ENCODE data around the gene SP3.

Gene SP3

DNA sequence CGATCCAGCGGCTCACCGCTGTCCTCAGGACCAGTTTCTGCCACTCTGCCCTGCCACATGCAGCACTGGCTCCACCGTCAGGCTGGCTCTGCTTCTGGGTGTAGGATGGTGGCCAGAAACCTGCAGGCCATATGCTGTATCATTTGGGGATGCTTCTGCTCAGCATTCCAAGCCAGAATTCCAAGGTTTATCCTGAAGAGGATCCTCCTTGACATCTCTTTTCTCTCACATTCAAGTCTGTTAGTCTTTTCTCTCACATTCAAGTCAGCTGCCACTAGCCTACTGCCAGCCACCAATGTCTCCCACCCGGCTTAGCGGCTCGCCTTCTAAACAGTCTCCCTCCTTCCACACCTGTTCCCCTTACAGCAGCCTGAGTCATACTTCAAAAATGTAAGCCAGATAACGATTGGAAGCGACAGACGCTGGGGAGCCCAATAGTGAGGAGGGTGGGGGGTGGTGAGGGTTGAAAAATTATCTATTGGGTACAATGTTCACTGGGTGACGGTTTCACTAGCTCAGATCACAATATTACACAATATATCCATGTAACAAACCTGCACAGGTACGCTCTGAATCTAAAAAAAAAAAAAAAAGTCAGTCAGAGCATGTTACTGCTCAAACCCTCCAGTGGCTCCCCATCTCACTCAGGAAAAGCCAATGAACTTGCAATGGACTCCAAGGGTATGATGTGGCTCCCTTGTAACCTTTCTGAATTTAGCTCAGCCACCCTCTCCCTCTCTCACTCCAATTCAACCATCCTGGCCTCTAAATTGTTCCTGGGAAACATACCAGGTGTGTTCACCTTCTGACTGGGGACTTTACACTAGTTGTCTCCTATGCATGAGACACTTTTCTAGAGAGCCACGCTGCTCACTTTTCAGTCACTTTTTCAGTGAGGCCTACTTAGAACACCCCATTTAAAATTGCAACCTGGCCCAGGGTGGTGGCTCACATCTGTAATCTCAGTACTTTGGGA is 38.8 kb upstream of the SP3 start:
- peaks cover 6% of the 10 kb centered on the region for H3K4me1 Mint-ChIP-seq
- peaks cover 6% of the 10 kb centered on the region for H3K27me3 Mint-ChIP-seq
- no peak overlapping the region for H3K27ac Mint-ChIP-seq
- H3K9me3 Mint-ChIP-seq: no peaks in the 10 kb centered on the region
- no peak for DNase-seq
- ATAC-seq: no peak
- H3K4me3 Mint-ChIP-seq: no peak overlapping the region
- H3K36me3 Mint-ChIP-seq (ENCODE audit: low read depth): no peaks in the 10 kb centered on the region

DNA sequence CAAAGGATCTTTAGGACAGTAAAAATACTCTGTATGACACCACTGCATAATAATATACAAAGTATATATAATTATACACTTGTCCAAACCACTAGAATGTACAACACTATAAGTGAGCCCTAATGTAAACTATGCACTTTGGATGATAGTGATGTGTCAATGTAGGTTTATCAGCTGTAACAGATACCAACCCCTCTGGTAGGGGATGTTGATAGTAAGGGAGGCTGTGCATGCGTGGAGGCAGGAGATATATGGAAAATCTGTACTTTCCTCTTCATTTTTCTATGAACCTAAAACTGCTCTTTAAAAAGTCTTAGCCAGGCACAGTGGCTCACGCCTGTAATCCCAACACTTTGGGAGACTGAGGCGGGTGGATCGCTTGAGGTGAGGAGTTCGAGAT is 37.5 kb upstream of the SP3 start:
- Mint-ChIP-seq H3K9me3 (no peaks in the 10 kb centered on the region), H3K27me3 (peaks cover 8% of the 10 kb centered on the region), H3K36me3 (ENCODE audit: low read depth) (no peaks in the 10 kb centered on the region), H3K27ac (no peak overlapping the region), H3K4me1 (peaks cover 8% of the 10 kb centered on the region), H3K4me3 (no peak overlapping the region)
- DNase-seq: no peak
- no peak for ATAC-seq

DNA sequence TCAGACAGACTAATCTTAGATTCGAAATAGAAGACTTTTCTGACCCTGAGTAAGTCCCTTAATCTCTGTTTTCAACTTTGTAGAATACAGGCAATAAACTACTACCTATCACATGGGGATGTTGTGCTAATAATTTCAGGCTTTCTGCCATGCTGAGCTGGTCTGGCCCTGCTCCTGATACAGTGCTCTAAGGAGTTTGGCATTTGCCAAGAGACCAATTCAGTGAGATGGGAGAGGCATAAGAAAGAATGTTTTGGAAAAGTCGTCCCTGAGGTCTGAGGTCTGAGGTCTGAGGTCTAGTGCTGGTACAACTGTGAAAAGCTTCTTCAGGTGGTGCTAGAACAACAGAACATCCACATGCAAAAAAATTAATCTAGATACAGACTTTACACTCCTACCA is 35.9 kb upstream of the SP3 start:
- Mint-ChIP-seq H3K36me3 (ENCODE audit: low read depth) (no peaks in the 10 kb centered on the region), H3K27me3 (peaks cover 4% of the 10 kb centered on the region), H3K4me1 (peaks cover 8% of the 10 kb centered on the region), H3K9me3 (no peaks in the 10 kb centered on the region), H3K27ac (no peak overlapping the region), H3K4me3 (no peak overlapping the region)
- ATAC-seq (no peak), DNase-seq (no peak)

DNA sequence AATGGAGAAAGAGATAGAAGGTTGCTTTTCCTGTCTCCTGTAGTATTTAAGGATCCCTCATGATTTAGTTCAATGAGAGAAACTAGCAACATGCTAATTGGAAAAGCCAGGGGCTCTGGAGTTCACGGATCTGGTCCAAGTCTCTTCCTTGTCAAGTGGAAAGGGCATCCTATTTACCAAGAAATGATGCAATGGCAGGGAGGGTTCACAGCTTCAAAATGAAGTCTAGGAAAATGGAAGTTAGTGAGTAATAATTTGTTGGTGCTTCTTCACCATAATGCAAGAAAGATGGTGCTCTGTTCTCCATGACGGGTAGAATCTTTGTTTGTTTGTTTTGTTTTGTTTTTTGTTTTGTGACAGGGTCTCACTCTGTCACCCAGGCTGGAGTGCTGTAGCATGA is 34.6 kb upstream of the SP3 start:
- peaks cover 3% of the 10 kb centered on the region for H3K27me3 Mint-ChIP-seq
- ATAC-seq (no peak), DNase-seq (no peak)
- no peaks in the 10 kb centered on the region for H3K36me3 Mint-ChIP-seq (ENCODE audit: low read depth)
- H3K27ac Mint-ChIP-seq: no peak overlapping the region
- no peaks in the 10 kb centered on the region for H3K9me3 Mint-ChIP-seq
- peaks cover 2% of the 10 kb centered on the region for H3K4me1 Mint-ChIP-seq
- no peak overlapping the region for H3K4me3 Mint-ChIP-seq

DNA sequence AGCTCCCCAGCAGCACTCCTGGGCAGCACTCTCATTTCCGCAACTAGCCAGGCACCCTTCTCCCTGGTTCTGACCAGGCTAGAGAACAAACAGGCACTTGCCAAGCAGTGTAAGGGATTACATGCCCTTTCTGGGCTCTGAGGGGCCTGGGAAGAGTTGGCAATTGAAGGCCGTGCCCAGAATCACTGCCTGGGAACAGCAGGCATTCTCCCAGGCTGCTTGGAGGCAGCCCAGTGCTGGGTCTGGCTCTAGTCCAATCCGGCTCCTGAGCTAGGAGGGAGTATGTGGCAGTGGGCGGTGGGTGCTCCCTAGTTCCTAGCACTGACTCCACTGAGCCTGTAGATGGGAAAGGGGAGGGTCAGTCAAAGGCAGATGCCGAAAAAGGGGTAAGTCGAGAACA is 34.1 kb upstream of the SP3 start:
- peaks cover 3% of the 10 kb centered on the region for H3K27me3 Mint-ChIP-seq
- no peak for ATAC-seq

DNA sequence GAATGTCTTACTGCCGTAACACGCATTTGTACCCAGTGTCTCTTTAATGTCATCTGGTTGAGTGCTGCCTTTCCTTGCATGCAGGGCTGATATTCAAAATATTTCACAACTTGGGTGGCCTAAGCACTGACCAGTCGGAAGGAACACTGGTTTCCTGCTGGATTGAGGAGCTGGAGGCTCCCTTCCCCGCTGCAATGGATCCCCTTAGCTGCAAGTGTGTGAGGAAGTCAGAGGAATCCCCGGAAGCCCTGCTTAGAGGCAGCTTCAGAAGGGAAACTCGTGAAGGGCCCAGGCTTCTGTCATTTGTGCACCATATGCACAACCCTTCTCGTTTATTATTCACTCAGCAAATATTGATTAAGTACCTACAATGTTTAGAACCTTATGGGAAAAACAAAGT is 33.2 kb upstream of the SP3 start:
- ATAC-seq (no peak), DNase-seq (no peak)
- Mint-ChIP-seq H3K4me3 (no peak overlapping the region), H3K36me3 (ENCODE audit: low read depth) (no peaks in the 10 kb centered on the region), H3K27ac (no peak overlapping the region), H3K9me3 (no peaks in the 10 kb centered on the region), H3K4me1 (peaks cover 2% of the 10 kb centered on the region), H3K27me3 (peaks cover 4% of the 10 kb centered on the region)

More for the DNA sequence above, 34.1 kb upstream of the SP3 start:
- Mint-ChIP-seq H3K4me1 (peaks cover 2% of the 10 kb centered on the region), H3K9me3 (no peaks in the 10 kb centered on the region), H3K36me3 (ENCODE audit: low read depth) (no peaks in the 10 kb centered on the region), H3K4me3 (no peak overlapping the region), H3K27ac (no peak overlapping the region)
- DNase-seq: no peak

DNA sequence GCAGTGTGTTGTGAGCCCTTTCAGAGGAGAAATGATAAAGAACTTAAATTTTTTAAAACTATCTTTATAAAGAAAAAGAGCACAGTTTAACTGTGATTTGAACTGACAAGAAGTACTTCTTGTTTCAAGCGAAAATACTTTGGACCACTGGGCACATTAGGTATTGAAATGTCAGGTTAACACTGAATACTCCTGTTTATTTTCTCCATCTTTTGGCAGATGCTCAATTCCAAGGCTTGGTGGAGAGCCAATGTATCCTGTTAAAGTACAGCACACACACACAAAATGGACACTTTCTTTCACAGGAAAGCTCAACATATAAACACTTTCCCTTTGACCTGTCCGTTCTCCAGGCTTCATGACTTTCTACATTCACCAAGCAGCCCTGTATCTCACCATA is 32.6 kb upstream of the SP3 start:
- ATAC-seq: no peak
- Mint-ChIP-seq H3K4me3 (no peak overlapping the region), H3K4me1 (peaks cover 2% of the 10 kb centered on the region), H3K27ac (no peak overlapping the region), H3K9me3 (no peaks in the 10 kb centered on the region), H3K36me3 (ENCODE audit: low read depth) (no peaks in the 10 kb centered on the region), H3K27me3 (peaks cover 4% of the 10 kb centered on the region)
- no peak for DNase-seq

DNA sequence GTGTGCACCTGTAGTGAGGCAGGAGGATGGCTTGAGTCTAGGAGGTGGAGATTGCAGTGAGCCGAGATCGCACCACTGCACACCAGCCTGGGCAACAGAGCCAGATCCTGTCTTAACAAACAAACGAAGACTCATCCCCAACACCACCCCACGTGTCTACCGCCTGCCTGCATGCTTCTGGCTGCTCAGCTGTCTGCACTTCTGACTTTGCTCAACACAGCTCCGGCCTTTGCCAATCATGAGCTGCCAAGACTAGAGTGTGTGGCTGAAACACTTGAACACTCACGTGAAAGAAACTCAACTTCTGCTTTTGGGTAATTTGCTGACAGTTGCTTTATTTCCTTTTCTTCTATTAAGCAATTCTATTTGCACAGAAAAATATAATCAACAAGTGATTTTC is 32.1 kb upstream of the SP3 start:
- H3K9me3 Mint-ChIP-seq: no peaks in the 10 kb centered on the region
- no peak overlapping the region for H3K4me3 Mint-ChIP-seq
- no peak for DNase-seq
- H3K27me3 Mint-ChIP-seq: peaks cover 3% of the 10 kb centered on the region
- no peaks in the 10 kb centered on the region for H3K36me3 Mint-ChIP-seq (ENCODE audit: low read depth)
- H3K4me1 Mint-ChIP-seq: peaks cover 2% of the 10 kb centered on the region
- peak; percentile 66 for ATAC-seq
- H3K27ac Mint-ChIP-seq: no peak overlapping the region

DNA sequence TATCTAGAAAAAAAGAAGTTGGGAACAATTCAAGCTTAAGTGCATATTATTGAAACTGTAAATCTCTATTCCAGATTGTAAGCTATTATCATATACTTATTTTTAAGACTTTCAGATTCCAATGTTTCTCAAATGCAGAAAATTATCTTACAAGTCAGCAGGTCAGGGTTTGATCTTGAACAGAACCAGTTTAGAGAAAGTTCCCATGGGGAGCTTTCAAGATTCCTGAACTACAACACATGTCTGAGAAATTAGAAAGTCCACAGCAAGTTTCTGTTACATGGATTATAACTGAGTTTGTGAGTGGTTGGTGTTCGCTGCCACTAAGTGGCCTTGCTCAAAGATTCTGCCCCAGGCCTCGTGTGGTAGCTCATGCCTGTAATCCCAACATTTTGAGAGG is 31.6 kb upstream of the SP3 start:
- DNase-seq: no peak
- H3K36me3 Mint-ChIP-seq (ENCODE audit: low read depth): no peaks in the 10 kb centered on the region
- H3K27me3 Mint-ChIP-seq: peaks cover 3% of the 10 kb centered on the region
- no peak overlapping the region for H3K4me3 Mint-ChIP-seq
- no peaks in the 10 kb centered on the region for H3K9me3 Mint-ChIP-seq
- ATAC-seq: no peak
- H3K4me1 Mint-ChIP-seq: peaks cover 2% of the 10 kb centered on the region
- H3K27ac Mint-ChIP-seq: no peak overlapping the region

DNA sequence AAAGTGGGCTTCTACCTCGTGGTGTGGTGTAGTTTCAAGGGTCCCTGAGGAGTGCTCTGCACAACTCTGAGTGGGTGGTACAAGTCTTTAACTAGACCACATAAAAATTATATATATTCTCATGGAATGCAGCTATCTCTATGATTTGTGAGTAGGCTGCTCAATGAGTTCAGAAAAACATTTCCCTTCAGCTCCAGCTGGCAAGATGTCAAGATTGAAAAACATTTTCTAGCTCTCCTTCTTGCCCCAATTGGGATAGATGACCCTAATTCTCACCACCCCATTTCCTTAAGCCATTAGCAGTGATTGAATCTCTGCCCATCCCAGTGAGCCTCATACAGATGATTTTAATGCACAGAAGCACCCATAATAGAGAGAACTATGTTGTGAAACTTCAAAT is 28.3 kb upstream of the SP3 start:
- H3K27me3 Mint-ChIP-seq: peaks cover 1% of the 10 kb centered on the region

DNA sequence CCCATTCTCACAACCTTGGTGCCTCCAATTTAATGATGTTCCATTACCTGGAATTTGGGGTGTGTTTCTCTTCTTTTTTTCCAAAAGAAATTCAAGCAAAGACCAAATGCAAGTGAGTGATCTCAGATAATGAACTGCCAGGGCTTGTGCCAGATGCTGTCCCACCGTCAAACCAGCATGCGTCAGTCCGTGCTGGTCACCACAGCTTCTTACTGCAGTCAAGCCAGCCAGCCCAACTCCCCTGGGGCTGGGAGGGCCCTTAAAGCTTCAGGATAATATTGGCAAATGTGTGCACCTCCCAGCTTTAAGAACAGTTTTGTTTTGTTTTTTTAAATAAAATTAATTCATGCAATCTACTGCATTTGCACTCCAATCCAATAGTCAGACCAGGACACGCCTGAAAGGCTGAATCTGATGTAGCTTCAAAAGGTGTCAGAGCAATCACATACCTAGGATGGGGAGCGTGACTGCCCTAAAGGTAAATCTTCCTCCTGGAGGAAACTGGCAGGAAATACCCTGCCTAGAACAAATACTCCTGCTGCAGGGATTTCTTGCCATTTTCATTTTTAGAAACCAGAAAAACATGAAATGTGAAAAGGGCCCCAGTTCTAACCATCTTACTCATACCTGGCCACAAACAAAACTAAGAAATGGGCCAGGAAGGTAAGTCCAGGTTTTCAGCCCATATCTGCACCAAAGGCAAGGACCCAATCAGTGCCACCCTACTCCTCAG is 26.8 kb upstream of the SP3 start:
- ATAC-seq: no peak
- H3K4me3 Mint-ChIP-seq: no peak overlapping the region
- DNase-seq: no peak
- H3K27ac Mint-ChIP-seq: no peak overlapping the region
- no peaks in the 10 kb centered on the region for H3K36me3 Mint-ChIP-seq (ENCODE audit: low read depth)
- no peaks in the 10 kb centered on the region for H3K9me3 Mint-ChIP-seq
- H3K4me1 Mint-ChIP-seq: no peaks in the 10 kb centered on the region
- peaks cover 1% of the 10 kb centered on the region for H3K27me3 Mint-ChIP-seq

More for the DNA sequence above, 28.3 kb upstream of the SP3 start:
- H3K4me3 Mint-ChIP-seq: no peak overlapping the region
- H3K9me3 Mint-ChIP-seq: no peaks in the 10 kb centered on the region
- peaks cover 2% of the 10 kb centered on the region for H3K4me1 Mint-ChIP-seq
- no peak overlapping the region for H3K27ac Mint-ChIP-seq
- no peaks in the 10 kb centered on the region for H3K36me3 Mint-ChIP-seq (ENCODE audit: low read depth)
- DNase-seq (no peak), ATAC-seq (no peak)

DNA sequence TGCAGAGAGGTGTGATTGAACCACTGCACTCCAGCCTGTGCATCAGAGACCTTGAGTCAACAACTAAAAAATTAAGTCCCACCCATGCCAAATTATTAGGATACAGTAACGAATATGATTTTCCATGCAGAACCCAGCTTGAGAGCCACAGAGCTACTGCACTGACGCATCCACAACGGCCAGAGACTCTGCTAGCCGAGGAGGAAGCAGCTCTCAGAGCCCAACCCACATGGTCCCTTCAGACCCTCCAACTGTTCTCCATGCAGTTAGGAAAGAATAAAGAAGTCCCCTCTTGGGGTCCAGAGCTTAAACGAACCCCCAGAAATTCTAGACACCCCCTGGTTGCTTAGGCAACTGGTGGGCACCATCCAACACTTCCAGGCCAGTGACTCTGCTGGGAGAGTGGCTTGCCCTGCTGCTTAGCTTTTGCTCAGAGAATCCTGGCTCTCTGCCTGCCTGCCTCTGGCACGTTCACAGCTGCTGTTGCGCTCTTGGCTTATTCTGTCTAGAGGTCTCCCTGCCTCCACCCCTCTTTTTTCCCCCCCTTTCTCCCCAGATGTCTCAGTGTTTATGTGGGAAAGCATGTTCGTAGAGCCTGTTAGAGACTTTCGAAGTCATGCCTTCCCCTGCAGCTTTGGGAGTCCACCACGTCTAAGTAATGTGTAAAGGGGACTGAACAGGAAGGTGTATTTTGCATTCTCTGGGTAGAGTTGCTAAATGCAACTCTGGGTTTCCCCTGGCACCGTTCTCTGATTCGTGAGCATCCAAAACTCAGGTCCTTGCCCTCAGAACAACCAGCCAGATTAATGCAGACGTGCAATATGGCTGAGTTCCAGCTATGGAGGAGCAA is 26.0 kb upstream of the SP3 start:
- ATAC-seq: no peak
- DNase-seq: no peak
- Mint-ChIP-seq H3K4me3 (no peak overlapping the region), H3K4me1 (no peaks in the 10 kb centered on the region), H3K9me3 (no peaks in the 10 kb centered on the region), H3K36me3 (ENCODE audit: low read depth) (no peaks in the 10 kb centered on the region), H3K27me3 (peaks cover 1% of the 10 kb centered on the region), H3K27ac (no peak overlapping the region)

DNA sequence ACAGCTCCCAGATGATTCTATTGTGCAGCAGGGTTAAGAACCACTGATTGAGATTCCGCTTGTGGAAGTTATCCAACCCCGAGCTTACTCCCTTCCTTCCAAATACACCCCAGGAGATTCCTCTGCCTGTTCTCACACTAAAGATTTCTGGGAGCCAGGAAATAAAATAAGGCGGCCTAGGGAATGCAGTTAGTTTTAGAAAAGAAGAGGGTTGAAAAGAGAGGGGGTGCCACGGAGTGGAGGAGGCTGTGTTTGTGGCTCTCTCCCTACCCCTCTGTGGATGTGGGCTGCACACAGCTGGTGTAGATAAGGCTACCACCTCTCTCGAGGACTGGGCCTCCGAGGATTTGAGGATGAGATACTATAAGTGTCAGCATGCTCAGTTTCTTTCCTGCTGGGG is 25.1 kb upstream of the SP3 start:
- no peak for ATAC-seq
- no peak for DNase-seq
- Mint-ChIP-seq H3K27ac (no peak overlapping the region), H3K4me1 (no peaks in the 10 kb centered on the region), H3K27me3 (peaks cover 1% of the 10 kb centered on the region), H3K4me3 (no peak overlapping the region), H3K36me3 (ENCODE audit: low read depth) (no peaks in the 10 kb centered on the region), H3K9me3 (no peaks in the 10 kb centered on the region)

DNA sequence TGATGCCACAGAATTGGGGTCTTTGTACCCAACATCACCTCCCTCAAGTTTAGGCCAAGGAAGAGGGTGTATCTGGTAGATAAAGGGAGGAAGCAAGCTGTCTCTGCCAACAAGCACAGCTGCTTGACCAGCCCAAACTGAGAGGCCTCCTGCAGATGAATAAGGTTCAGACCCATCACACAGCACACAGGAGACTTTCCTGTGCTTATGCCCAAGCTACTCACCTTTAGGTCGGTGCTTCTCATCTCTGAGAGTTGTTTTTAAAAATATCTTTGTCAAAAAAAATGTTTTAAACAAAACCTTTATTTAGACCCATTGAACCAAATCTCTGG is 24.7 kb upstream of the SP3 start:
- H3K9me3 Mint-ChIP-seq: no peaks in the 10 kb centered on the region
- no peak overlapping the region for H3K4me3 Mint-ChIP-seq
- H3K27ac Mint-ChIP-seq: no peak overlapping the region
- DNase-seq (no peak), ATAC-seq (no peak)
- H3K4me1 Mint-ChIP-seq: no peaks in the 10 kb centered on the region
- H3K27me3 Mint-ChIP-seq: peaks cover 1% of the 10 kb centered on the region
- H3K36me3 Mint-ChIP-seq (ENCODE audit: low read depth): no peaks in the 10 kb centered on the region

All from activated naive CD8-positive, alpha-beta T cell treated with anti-CD3 and anti-CD28 coated beads, Interleukin-2, amount 50 U/mL, for 24 hours (primary cell).